ENCODE data around the gene FXN. TPM values are rescaled to one million over a fixed set of nuclear protein-coding genes. Genes with fewer than 3 reads are reported as not detected.

FXN gene
- total and polyA plus RNA-seq, 2 donors (not counting 1 experiment from before 2014, with no cell fraction given) = 8.8 to 9.6 TPM

DNA sequence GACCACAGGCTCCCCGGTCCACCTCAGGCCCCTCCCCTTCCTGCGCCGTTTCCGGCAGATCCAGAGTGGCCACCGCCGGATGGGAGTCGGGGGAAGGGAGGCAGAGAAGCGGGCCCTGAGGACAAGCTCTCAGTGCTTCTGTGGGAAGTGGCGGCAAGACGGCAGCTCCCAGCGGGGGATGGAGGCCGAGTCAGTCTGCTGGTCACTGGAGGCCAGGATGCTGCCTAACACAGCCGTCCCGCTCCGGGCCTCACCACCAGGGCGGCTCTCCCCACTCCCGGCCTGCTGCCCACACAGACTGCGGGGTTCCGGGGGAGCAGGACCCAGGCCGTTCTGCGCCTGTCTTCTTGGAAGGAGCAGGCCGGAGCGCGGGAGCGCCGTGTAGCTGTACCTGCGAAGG is 31.4 kb downstream of the FXN start:
- ChIA-PET POLR2A (no interaction called here), CTCF (no interaction called here)
- Histone ChIP-seq H3K9me3 (ENCODE audit: control extremely low read depth in 1 of 3, control insufficient read depth in 2 of 3, insufficient read depth in 1 of 3, low read length in 2 of 3) (no peaks in the 10 kb centered on the region), H3K4me3 (ENCODE audit: control extremely low read depth in 1 of 5, extremely low read depth in 1 of 5, insufficient read depth in 1 of 5, low read depth in 2 of 5, low read length in 4 of 5) (no peak overlapping the region), H3K27me3 (replicated peaks in 1 of 4; ENCODE audit: control extremely low read depth in 1 of 4, control insufficient read depth in 3 of 4, insufficient read depth in 4 of 4, low read length in 3 of 4) (no peaks in the 10 kb centered on the region), H3K27ac (ENCODE audit: low read length in 2 of 2) (no peak overlapping the region), H3K79me2 (ENCODE audit: control insufficient read depth, insufficient read depth, low read length) (no peaks in the 10 kb centered on the region), H3K9ac (ENCODE audit: low read length) (no peak overlapping the region), H2AFZ (ENCODE audit: insufficient read depth, low read depth, low read length, poor library complexity, severe bottlenecking) (no peak overlapping the region), H3K4me1 (ENCODE audit: control insufficient read depth in 2 of 2, insufficient read depth in 2 of 2, low read length in 2 of 2) (no peaks in the 10 kb centered on the region), H4K20me1 (ENCODE audit: control insufficient read depth, insufficient read depth, low read length, poor library complexity, severe bottlenecking) (no peaks in the 10 kb centered on the region), H3K4me2 (replicated peaks; ENCODE audit: low read depth, low read length, poor library complexity, severe bottlenecking) (no peak overlapping the region), H3K36me3 (replicated peaks in 1 of 2; ENCODE audit: control extremely low read depth in 1 of 2, control insufficient read depth in 1 of 2, extremely low read depth in 1 of 2, insufficient read depth in 2 of 2, low read length in 1 of 2) (peaks cover 0 to 26% of the 10 kb centered on the region in 2 experiments)
- intact Hi-C loops (cut with micrococcal nuclease) = no loop called here
- Mint-ChIP-seq H3K27ac (no peak overlapping the region), H3K27me3 (no peaks in the 10 kb centered on the region), H3K4me1 (peaks cover 5% of the 10 kb centered on the region), H3K4me3 (no peak overlapping the region), H3K9me3 (ENCODE audit: insufficient read depth) (no peaks in the 10 kb centered on the region)
- TF ChIP-seq, protein P1, sequence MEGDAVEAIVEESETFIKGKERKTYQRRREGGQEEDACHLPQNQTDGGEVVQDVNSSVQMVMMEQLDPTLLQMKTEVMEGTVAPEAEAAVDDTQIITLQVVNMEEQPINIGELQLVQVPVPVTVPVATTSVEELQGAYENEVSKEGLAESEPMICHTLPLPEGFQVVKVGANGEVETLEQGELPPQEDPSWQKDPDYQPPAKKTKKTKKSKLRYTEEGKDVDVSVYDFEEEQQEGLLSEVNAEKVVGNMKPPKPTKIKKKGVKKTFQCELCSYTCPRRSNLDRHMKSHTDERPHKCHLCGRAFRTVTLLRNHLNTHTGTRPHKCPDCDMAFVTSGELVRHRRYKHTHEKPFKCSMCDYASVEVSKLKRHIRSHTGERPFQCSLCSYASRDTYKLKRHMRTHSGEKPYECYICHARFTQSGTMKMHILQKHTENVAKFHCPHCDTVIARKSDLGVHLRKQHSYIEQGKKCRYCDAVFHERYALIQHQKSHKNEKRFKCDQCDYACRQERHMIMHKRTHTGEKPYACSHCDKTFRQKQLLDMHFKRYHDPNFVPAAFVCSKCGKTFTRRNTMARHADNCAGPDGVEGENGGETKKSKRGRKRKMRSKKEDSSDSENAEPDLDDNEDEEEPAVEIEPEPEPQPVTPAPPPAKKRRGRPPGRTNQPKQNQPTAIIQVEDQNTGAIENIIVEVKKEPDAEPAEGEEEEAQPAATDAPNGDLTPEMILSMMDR (IDR thresholded peaks at IDR 0.05) = no peak
- 98% methylated on average over 27 of the region's 27 CpGs for WGBS (ENCODE audit: insufficient coverage)
- ATAC-seq (ENCODE audit: low read depth) (no peak), DNase-seq (no peak)

DNA sequence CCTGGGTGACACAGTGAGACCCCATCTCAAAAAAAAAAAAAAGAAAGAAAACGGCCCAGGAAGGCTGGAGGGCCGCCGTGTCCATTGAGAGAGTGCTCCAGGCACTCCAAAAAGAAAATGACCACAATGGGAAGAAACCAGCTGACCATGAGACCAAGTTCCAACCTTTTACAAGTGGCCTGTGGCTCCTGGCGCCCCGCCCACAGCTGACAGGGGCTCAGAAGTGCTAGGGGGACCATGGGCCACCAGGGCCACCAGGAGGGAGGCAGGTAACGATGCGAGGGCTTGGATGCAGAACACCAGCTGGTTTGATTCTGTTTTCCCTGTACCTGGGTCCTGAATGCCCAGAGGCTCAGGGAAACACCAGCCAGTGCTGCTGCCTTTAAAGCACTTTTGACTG is 34.6 kb downstream of the FXN start:
- no peak overlapping the region for H3K9ac ChIP-seq (ENCODE audit: low read length)
- ATAC-seq (ENCODE audit: low read depth) (no peak), DNase-seq (no peak)
- no peak overlapping the region for H3K4me2 ChIP-seq (replicated peaks; ENCODE audit: low read depth, low read length, poor library complexity, severe bottlenecking)
- WGBS (ENCODE audit: insufficient coverage) = 95% methylated on average over 7 of the region's 7 CpGs
- no peak overlapping the region for H3K27ac Mint-ChIP-seq
- H3K4me3 ChIP-seq (ENCODE audit: control extremely low read depth in 1 of 5, extremely low read depth in 1 of 5, insufficient read depth in 1 of 5, low read depth in 2 of 5, low read length in 4 of 5) = no peak overlapping the region
- H2AFZ ChIP-seq (ENCODE audit: insufficient read depth, low read depth, low read length, poor library complexity, severe bottlenecking) = no peak overlapping the region
- H3K9me3 Mint-ChIP-seq (ENCODE audit: insufficient read depth) = no peaks in the 10 kb centered on the region
- intact Hi-C loops (cut with micrococcal nuclease) = no loop called here
- no peaks in the 10 kb centered on the region for H4K20me1 ChIP-seq (ENCODE audit: control insufficient read depth, insufficient read depth, low read length, poor library complexity, severe bottlenecking)
- no peak for TF ChIP-seq EZH2 (IDR thresholded peaks at IDR 0.05; ENCODE audit: borderline replicate concordance, insufficient read depth, low read depth, low read length, poor library complexity, severe bottlenecking)
- TF ChIP-seq, protein P1 (IDR thresholded peaks at IDR 0.05) = no peak
- CTCF ChIA-PET = no interaction called here
- no peaks in the 10 kb centered on the region for H3K27me3 ChIP-seq (replicated peaks in 1 of 4; ENCODE audit: control extremely low read depth in 1 of 4, control insufficient read depth in 3 of 4, insufficient read depth in 4 of 4, low read length in 3 of 4)
- no peak overlapping the region for H3K4me3 Mint-ChIP-seq
- H3K27me3 Mint-ChIP-seq = no peaks in the 10 kb centered on the region
- POLR2A ChIA-PET = no interaction called here
- H3K27ac ChIP-seq (ENCODE audit: low read length in 2 of 2) = no peak overlapping the region
- H3K79me2 ChIP-seq (ENCODE audit: control insufficient read depth, insufficient read depth, low read length) = no peaks in the 10 kb centered on the region
- no peaks in the 10 kb centered on the region for H3K9me3 ChIP-seq (ENCODE audit: control extremely low read depth in 1 of 3, control insufficient read depth in 2 of 3, insufficient read depth in 1 of 3, low read length in 2 of 3)
- H3K4me1 ChIP-seq (ENCODE audit: control insufficient read depth in 2 of 2, insufficient read depth in 2 of 2, low read length in 2 of 2) = no peaks in the 10 kb centered on the region
- no peaks in the 10 kb centered on the region for H3K4me1 Mint-ChIP-seq
- H3K36me3 ChIP-seq (replicated peaks in 1 of 2; ENCODE audit: control extremely low read depth in 1 of 2, control insufficient read depth in 1 of 2, extremely low read depth in 1 of 2, insufficient read depth in 2 of 2, low read length in 1 of 2) = peaks cover 0 to 27% of the 10 kb centered on the region in 2 experiments

Measured in B cell (primary cell).